Melanocyte of skin (primary cell): Measurements from ENCODE around the gene OR2A25. TPM values are rescaled to one million over a fixed set of nuclear protein-coding genes. Genes with fewer than 3 reads are reported as not detected.

Experiments
- small RNA-seq, 2 donors: library from RNA; depleted of rRNA; stranded (forward); fragments of <200 nt; gene quantifications; one replicate each; pipeline ENCODE3, GENCODE V24; 2012
- total RNA-seq, 2 donors: library from RNA; depleted of rRNA; stranded (reverse); fragments of >200 nt; gene quantifications; 2 replicates each; pipeline ENCODE4 v1.2.3, GENCODE V29; 2012

OR2A25 gene, protein sequence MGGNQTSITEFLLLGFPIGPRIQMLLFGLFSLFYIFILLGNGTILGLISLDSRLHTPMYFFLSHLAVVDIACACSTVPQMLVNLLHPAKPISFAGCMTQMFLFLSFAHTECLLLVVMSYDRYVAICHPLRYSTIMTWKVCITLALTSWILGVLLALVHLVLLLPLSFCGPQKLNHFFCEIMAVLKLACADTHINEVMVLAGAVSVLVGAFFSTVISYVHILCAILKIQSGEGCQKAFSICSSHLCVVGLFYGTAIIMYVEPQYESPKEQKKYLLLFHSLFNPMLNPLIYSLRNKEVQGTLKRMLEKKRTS
- total RNA-seq = not detected

DNA sequence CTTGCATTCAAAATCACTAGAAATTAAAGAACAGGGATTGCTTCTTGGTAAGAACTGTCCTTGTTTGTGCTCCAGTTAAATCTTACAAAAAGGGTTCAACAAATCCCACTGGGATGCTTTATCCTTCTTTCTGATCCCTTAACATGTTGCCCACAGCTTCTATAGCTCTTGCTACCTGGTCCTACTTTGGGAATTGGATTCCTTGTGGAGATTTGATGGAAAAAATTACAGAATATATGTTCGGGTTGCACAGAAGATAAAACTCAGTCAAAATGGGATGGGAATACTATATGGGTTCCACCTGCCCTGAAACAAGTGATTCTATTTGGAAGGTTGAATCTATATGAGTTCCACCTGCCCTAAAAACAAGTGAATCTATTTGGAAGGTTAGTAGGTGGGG lies at the start of gene OR2A25:
Gene OR2A25, plus strand, starts transcription at position 301 of the 400 bp plus-strand sequence. CDS start 4,409 bp downstream, outside the sequence.

DNA sequence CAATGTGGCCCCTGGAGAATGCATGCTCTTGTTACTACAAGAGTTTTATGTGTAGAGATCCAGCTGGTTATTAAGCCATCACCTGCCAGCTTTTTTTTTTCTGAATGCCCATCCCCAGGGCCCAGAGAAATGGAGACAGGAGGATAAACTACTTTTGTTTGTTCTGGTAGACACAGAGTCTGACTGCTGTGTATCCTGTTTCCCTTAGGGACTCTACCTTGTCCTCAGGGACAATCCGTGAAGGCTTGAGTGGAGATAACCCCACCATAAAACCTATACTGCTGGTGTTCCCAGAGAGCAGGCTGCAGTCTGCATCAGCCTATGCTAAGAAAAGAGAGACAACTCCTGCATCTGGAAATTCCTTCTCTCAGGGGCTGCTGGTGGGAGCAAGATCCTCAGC lies 21.0 kb upstream of the OR2A25 start, which contains the start of gene OR2A5:
Gene OR2A5, plus strand, starts transcription at position 301 of the 400 bp plus-strand sequence. CDS start 1,454 bp downstream, outside the sequence.

DNA sequence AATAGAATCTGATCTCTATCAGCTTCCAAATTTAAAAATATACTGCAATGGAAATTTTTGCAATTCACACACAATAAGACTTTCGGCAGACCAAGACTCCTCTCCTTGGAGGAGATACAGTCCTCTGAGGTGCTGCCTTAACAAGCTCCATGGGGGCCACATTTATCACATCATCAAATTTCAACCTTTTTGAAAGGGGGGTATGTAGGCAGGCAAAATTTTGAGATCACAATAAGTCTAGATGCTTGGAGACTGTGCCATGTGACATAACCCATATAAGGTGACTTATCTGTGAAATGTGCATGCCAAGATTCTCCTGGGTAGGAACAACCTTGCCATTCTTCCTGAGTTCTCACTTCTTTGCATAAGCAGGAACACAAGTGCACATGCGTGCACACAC lies 16.4 kb downstream of the OR2A25 start, which contains the start of gene OR2A12:
Gene OR2A12, plus strand, starts transcription at position 301 of the 400 bp plus-strand sequence. CDS start 8,830 bp downstream, outside the sequence.

DNA sequence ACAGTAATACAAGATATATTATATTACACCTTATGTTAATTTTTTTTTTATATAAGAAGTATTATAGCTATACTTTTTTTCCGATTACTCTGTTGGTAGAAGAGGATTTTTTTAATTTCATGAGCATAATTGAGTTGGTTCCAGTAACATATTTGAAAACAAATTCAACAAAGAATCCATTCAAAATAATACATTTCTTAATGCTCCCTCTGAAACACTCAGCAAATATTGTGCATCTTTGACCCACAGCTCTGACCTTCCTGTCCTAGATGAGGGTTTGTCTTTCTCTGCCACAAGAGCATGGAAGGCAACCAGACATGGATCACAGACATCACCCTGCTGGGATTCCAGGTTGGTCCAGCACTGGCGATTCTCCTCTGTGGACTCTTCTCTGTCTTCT lies 39.7 kb downstream of the OR2A25 start, which contains the start of gene OR2A2:
Gene OR2A2, plus strand, starts transcription at position 301 of the 400 bp plus-strand sequence. Its CDS starts 0 bp downstream, at position 301.

DNA sequence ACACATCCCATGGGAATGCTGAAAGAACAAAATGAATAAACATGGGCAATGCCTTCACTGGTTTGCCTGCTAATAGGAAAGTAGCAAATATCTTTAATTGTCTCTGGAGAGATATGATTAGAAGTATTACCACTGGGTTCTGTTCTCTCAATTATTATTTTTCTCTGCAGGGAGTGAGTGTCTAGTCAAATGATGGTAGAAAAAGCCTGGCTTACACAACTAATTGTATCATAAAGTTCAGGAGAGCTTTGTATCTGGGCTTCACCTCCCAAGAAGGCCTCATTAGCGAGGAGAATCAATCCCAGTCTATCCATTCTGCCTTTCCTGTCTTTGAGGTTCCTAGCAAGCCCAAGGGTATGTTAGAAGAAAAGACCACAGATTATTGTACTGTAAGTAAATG lies 53.3 kb downstream of the OR2A25 start, which contains the start of gene OR2A14:
Gene OR2A14, plus strand, starts transcription at position 301 of the 400 bp plus-strand sequence. CDS start 5,937 bp downstream, outside the sequence.

Small RNA genes within 50 kb of the gene (small RNA-seq; reads per million reads assigned to genes)
- gene OR2A41P = 0 reads per million in 2 donors

Other genes with a start within 250 kb of the OR2A25 start
- gene TCAF1, start 167.6 kb upstream of the OR2A25 start, total RNA-seq = 10 to 100 TPM; 28.0 to 31.3 TPM
- not detected for gene OR2F2, start 134.6 kb upstream of the OR2A25 start, total RNA-seq
- gene OR2F1, start 115.0 kb upstream of the OR2A25 start, total RNA-seq = not detected
- gene OR6B1, start 69.5 kb upstream of the OR2A25 start, total RNA-seq = not detected
- gene OR2A5, start 20.9 kb upstream of the OR2A25 start, total RNA-seq = not detected
- not detected for gene OR2A12, start 16.5 kb downstream of the OR2A25 start, total RNA-seq
- gene OR2A2, start 39.8 kb downstream of the OR2A25 start, total RNA-seq = not detected
- gene OR2A14, start 53.4 kb downstream of the OR2A25 start, total RNA-seq = not detected
- under 1 TPM; under 0.01 to 0.69 TPM for gene CTAGE4, start 113.7 kb downstream of the OR2A25 start, total RNA-seq
- gene ARHGEF35, start 126.0 kb downstream of the OR2A25 start, total RNA-seq = 1 to 10 TPM in 1 of 2 donors, under 1 TPM in 1; 0.67 to 1.4 TPM
- gene OR2A42, start 169.8 kb downstream of the OR2A25 start, total RNA-seq = not detected
- 1 to 10 TPM in 1 of 2 donors, under 1 TPM in 1; 0.33 to 1.4 TPM for gene OR2A7, start 195.0 kb downstream of the OR2A25 start, total RNA-seq
- 1 to 10 TPM in 1 of 2 donors, under 1 TPM in 1; 0.33 to 1.4 TPM for gene CTAGE8, start 199.5 kb downstream of the OR2A25 start, total RNA-seq
- gene OR2A1, start 242.6 kb downstream of the OR2A25 start, total RNA-seq = under 1 TPM in 1 of 2 donors, not detected in 1; 0.34 TPM